DMS153 treated with DMSO at 0.1 percent for 48 hours (cell line): ENCODE measurements around the gene HSPB7.
"Not testable (repeated sequence)": the region's sequence is repeated elsewhere in the genome, so short reads cannot be mapped to it uniquely, and the experiment has no call there.

ENCODE experiments used
- DNase-seq: peaks from one replicate; lab custom pipeline; 2025; ENCODE audit not compliant: unreplicated experiment; lab: John Stamatoyannopoulos, UW

Gene HSPB7

DNA sequence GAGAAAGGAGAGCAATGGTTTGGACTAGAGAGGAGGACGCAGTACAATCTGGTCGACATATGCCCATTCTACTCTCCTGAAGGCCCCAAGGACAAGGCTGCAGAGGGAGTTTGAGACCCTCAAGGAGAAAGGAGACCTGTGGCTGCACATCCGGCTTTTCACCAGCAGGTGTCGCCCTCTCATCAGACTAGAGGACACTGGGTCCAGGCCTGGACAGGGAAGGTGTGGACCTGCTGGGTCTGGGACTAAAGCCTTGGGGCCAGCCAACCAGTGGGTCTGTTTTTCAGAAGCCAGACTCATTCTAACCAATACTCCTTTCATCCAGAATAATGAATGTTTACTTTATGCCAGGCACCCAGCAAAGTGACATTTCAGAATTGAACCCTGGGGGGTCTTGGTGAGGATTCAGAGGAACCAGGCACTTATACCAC, 8.8 kb downstream of the HSPB7 start:
- DNase-seq, result peak; percentile 54

- no peak for DNase-seq
Observed at GRCh38 chr1:16007671-16008341, 10.0 kb downstream of the HSPB7 start.

- DNase-seq, result no peak
Observed at GRCh38 chr1:16006552-16007485, 11.0 kb downstream of the HSPB7 start.

GRCh38 chr1:16006010-16006409, 11.8 kb downstream of the HSPB7 start:
- no peak for DNase-seq

- no peak for DNase-seq
Observed at GRCh38 chr1:16005597-16005996, 12.2 kb downstream of the HSPB7 start.

- not testable (repeated sequence) for DNase-seq
Observed at GRCh38 chr1:16001274-16001673, 16.6 kb downstream of the HSPB7 start.

DNA sequence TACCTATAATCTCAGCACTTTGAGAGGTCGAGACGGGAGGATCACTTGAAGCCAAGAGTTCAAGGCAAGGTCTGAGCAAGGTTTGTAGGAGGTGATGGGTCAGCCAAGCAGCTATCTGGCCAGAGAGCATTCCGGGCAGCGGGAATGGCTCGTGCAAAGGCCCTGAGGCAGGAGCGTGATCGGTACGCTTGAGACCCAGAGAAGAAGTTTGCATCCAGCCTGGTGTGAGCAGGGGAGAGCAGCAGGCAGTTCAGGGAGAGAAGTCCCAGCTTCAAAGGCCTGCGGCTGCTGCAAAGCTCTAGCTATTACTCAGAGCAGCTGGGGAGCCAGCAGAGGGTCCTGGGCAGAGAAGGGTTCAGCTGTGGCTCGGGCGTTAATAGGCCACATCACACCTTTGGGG, 18.9 kb downstream of the HSPB7 start:
- DNase-seq, result no peak

GRCh38 chr1:15997637-15998280, 20.1 kb downstream of the HSPB7 start:
- DNase-seq, result no peak

DNA sequence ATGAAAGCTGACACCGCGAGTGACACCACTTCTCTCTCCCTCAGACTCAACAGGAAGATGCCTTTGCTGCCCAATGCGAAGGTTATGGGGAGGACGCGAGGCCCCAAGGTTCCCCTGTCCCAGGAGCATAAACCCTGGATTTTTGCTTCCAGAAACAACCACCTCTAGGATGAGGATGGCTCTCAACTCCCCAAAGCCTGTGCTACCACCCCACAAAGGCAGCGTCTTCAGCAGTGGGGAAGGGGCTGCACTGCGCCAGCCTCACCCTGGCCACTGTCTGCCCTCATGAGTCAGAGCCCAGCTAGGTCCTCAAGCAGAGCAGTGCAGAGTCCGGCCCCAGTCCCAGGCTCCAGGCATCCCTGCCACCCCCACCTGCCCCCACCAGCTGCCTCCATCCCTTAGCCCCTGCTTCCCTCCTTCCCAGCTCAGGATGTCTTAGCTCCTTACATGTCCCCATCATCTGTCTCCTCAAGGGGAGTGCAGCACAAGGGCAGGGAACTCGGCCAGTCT, 20.7 kb downstream of the HSPB7 start:
- DNase-seq, result no peak

DNA sequence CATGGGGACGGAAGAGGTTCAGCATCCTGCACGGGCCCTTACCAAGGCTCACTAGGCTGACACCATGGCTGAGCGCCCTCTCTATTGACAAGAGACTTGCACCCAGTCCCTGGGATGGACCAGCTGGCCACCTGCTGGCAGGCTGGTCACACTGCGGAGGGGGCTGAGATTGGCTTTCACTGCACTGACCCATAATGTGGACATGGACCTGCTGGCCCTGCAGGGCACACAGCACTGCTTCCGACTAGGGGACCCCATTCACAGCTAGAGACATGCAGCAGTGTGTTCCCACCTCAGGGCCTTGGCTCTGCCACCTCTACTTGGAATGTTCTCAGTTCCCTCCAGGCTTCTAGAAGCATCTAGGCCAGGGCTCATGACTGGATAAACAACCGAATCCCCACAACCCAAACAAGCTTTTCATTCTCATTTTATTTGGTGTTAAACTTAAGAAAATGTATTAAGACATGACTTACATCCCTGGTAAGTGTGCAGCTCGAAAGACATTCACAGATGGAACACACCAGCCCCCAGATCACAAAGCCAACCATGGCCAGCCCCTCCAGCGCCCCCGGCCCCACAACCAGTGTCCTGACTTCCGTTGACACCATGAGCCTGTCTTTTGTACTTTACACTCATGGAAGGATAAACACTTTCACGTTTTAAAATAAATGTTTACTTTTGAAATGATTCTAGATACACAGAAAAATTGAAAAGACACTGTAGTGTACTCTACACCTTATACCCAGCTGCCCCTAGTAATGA, 23.1 kb downstream of the HSPB7 start:
- no peak for DNase-seq

DNA sequence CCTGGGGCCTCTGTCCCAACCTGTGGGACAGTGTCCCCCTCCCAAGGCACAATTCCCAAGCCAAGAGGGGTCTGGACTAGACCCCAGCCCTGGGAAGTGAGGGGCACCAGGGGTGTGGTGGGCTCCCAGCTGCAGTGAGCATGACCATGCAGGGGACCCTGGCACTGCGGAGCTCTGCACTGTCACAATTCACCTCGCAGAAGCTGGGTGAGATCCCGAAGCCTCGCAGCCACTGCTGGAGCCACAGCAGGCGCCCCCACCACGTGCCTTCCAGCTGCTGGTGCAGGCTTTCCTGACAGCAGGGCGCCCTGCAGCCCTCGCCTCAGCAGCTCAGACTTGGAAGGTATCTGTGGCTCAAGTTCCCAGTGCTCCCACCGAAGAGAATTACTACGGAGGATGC, 23.8 kb downstream of the HSPB7 start:
- DNase-seq, result no peak

DNA sequence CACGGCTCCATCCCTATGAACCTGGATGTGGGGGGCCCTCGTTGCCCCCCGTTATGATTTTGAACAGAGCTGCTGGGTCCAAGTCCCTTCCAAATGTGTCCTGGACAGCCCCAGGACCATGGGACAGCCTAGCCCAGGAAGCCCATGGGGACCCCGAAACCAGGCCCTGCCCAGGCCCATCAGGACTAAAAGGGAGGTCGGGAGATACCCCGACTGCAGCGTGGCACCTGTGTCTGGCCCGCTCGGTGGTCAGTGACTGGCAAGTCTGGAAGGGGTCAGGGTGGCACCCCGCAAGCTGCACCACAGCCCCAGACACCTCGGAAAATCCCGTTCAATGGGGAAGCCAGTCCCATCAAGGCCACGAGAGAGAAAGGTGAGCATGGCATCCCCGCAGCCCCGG, 24.2 kb downstream of the HSPB7 start:
- DNase-seq, result no peak

GRCh38 chr1:15992582-15993500, 25.0 kb downstream of the HSPB7 start:
- no peak for DNase-seq

DNA sequence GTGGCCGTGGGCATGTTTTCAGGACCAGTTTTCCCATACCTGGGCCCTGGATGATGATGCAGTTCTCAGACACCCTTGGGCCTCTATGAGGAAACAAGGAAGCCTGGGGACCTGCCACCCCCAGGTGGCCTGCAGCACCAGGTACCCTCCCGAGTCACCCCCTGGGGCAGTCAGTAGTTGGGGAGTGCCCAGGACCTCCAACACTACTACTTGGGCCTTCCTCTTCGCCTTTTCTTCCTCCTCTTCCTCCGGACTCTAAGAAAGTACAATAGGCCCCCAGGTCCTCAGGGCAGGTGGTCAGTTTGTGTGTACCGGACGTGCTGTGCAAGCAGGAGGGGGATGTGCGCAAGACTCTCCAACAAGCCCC, 25.7 kb downstream of the HSPB7 start:
- DNase-seq, result no peak

GRCh38 chr1:15991427-15992186, 26.2 kb downstream of the HSPB7 start:
- DNase-seq, result no peak

DNA sequence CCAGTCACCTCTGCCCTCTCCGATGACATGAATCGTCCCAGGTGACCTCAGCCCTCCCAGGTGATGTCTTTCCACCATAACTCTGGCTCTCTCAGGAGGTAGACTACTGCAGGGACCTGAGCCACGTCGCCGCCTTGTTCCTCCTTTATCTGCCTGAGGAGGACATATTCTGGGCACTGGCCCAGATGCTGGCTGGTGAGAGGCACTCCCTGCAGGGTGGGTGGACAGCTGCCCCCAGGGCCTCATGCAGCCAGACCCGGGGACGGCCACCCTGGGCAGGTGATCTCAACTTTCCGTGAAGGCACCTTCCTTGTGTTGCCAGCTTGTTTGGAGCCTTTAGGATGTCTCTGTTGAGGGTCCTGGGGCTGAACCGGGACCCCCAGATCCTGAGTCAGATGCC, 28.1 kb downstream of the HSPB7 start:
- DNase-seq, result no peak

GRCh38 chr1:15988856-15989736, 28.7 kb downstream of the HSPB7 start:
- DNase-seq, result no peak

GRCh38 chr1:15985611-15986297, 32.1 kb downstream of the HSPB7 start:
- no peak for DNase-seq
